ENCODE measurements around the gene TMCC3. TPM values are rescaled to one million over a fixed set of nuclear protein-coding genes. Genes with fewer than 3 reads are reported as not detected.

Gene TMCC3
- total and polyA plus RNA-seq, 4 donors: 24.0 to 46.1 (median 31.3) TPM

DNA sequence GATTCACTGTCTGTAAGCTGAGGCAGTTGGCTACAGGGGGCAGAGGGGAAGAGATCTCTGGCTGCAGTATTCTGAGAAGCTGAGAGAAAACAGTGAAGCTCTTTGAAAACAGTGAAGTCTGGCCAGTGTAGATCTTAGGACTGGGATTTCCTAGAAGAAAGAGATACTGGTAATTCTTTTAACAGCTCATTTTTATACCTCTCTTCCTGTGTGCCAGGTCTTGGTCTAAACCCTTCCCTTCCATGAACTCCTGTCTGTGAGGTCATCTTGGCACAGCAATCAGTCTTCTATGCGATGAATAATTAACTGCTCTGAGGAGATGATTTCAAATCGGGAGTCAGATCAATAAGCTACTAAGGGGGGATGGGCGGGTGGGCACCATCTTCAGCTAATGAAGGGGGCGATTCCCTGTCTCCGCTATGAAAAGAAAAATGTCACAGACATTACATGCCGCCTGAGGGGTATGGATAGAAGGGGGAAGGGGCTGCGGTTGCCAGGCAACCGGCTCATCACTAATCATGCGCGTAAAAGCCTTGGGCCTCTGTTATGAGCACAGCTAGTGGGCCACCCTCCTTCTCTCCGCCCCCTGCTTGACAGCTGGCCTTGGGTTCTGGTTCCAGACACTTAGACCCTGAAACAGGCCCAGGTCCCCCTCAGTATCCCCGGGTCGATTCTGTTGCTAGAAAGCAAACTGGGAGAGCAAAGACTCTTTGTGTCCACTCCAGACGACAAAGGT is 115.4 kb downstream of the TMCC3 start:
- no peak overlapping the region for H3K27ac ChIP-seq (ENCODE audit: low read depth, low read length)
- DNase-seq (ENCODE audit: low read depth in 4 of 6, low spot score in 6 of 6): peak in 3 of 6 donors; percentile 36 to 93 (median 81)
- H3K36me3 ChIP-seq (ENCODE audit: control insufficient read depth, insufficient read depth, low read length): no peaks in the 10 kb centered on the region
- WGBS (ENCODE audit: insufficient coverage): 23% methylated on average over 14 of the region's 14 CpGs
- peaks cover 25% of the 10 kb centered on the region for H3K4me1 ChIP-seq (ENCODE audit: control insufficient read depth, insufficient read depth, low read length)
- no peaks in the 10 kb centered on the region for H3K9me3 ChIP-seq (ENCODE audit: control insufficient read depth, insufficient read depth, low read length)
- H3K4me3 ChIP-seq (ENCODE audit: low read depth, low read length): no peak overlapping the region
- no peaks in the 10 kb centered on the region for H3K27me3 ChIP-seq (ENCODE audit: control insufficient read depth, insufficient read depth, low read length)

DNA sequence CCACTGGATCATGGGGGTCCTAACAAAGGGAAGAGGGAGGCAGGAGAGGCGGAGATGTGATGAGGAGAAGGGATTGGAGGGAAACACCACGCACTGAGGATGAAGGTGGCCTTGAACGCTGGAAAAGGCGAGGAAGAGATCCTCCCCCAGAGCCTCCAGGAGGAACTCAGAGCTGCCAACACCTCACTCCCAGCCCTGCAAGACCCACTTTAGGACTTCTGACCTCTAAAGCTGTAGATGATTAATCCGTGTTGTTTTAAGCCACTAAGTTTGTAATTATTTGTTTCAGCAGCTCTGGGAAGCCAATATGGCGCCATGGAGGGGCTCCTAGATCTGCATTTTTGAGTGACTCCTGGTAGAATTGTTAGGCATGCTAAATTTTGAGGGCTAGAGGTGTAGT is 116.1 kb downstream of the TMCC3 start:
- DNase-seq (ENCODE audit: low read depth in 4 of 6, low spot score in 6 of 6): no peak
- Histone ChIP-seq H3K4me1 (ENCODE audit: control insufficient read depth, insufficient read depth, low read length) (peaks cover 25% of the 10 kb centered on the region), H3K27me3 (ENCODE audit: control insufficient read depth, insufficient read depth, low read length) (no peaks in the 10 kb centered on the region), H3K27ac (ENCODE audit: low read depth, low read length) (no peak overlapping the region), H3K9me3 (ENCODE audit: control insufficient read depth, insufficient read depth, low read length) (no peaks in the 10 kb centered on the region), H3K4me3 (ENCODE audit: low read depth, low read length) (no peak overlapping the region), H3K36me3 (ENCODE audit: control insufficient read depth, insufficient read depth, low read length) (no peaks in the 10 kb centered on the region)
- WGBS (ENCODE audit: insufficient coverage): 100% methylated on average over 3 of the region's 6 CpGs

DNA sequence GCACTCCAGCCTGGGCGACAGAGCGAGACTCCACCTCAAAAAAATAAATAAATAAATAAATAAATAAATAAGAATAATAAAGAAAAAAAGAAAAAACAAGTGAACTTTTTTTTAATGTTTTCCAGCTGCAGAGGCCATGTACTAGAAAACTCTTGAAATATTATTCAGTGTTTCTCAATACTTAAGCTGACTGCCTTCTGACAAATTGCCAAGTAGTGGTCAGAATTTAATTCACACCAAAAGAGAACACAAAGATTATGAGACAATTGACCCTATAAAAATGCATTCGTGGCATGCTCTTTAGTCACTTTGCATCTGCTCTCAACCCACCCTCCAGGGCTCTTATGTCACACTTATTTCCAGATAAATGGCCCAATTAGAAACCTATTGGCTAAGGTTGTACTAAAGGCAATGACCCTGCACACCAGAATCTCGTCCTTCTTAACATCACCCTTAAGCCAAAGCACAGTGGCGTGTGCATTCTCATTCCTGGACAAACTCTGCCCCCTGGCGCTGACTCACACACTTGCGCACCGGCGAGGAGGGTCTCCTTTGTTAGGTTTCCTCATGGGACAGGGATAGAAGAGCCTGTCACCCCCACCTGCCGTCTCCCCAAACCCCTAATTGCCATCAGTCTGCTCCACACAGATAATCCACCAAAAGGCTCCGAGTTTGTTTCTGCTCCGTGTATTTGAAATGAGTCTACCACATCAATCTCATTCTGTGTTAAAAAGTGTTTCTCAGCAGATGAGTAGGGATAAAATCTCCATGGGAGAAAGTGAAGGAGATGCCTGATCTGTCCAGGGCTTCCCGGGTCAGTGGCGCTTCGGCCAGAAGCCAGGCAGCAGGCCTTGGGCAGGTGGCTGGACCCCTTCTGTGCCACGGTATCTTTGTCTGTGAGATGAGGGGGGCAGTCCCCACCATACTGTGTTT is 117.6 kb downstream of the TMCC3 start:
- Histone ChIP-seq H3K9me3 (ENCODE audit: control insufficient read depth, insufficient read depth, low read length) (no peaks in the 10 kb centered on the region), H3K27ac (ENCODE audit: low read depth, low read length) (no peak overlapping the region), H3K4me3 (ENCODE audit: low read depth, low read length) (no peak overlapping the region), H3K36me3 (ENCODE audit: control insufficient read depth, insufficient read depth, low read length) (no peaks in the 10 kb centered on the region), H3K4me1 (ENCODE audit: control insufficient read depth, insufficient read depth, low read length) (peaks cover 25% of the 10 kb centered on the region), H3K27me3 (ENCODE audit: control insufficient read depth, insufficient read depth, low read length) (no peaks in the 10 kb centered on the region)
- 14% methylated on average over 10 of the region's 16 CpGs for WGBS (ENCODE audit: insufficient coverage)
- DNase-seq (ENCODE audit: low read depth in 4 of 6, low spot score in 6 of 6): peak in 5 of 6 donors; percentile 48 to 94 (median 68)

DNA sequence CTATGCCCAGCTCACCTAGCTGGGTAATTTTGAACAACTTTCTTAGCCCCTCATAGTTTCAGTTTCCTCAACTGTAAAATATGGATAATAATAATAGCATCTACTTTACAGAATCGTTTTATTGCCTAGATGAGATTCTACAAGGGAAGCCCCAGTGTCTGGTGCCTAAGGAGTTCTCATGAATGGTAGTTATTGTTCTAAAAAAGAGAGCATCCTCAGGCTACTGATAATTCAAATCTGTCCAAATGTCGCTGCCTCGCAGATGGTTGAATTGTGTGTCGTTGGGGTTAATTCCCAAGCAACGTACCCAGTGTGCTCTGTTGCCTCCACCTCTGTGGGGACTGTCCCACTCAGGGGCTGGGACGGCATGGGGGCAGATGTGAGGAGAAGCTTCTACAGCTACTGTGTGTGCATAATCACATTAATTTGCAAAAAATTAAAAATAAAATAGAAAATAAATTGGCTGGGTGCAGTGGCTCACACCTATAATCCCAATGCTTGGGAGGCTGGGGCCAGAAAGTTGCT is 119.1 kb downstream of the TMCC3 start:
- DNase-seq (ENCODE audit: low read depth in 4 of 6, low spot score in 6 of 6): no peak
- no peak overlapping the region for H3K27ac ChIP-seq (ENCODE audit: low read depth, low read length)
- H3K36me3 ChIP-seq (ENCODE audit: control insufficient read depth, insufficient read depth, low read length): no peaks in the 10 kb centered on the region
- no peak overlapping the region for H3K4me3 ChIP-seq (ENCODE audit: low read depth, low read length)
- H3K9me3 ChIP-seq (ENCODE audit: control insufficient read depth, insufficient read depth, low read length): no peaks in the 10 kb centered on the region
- H3K27me3 ChIP-seq (ENCODE audit: control insufficient read depth, insufficient read depth, low read length): no peaks in the 10 kb centered on the region
- 57% methylated on average over 3 of the region's 6 CpGs for WGBS (ENCODE audit: insufficient coverage)
- peaks cover 22% of the 10 kb centered on the region for H3K4me1 ChIP-seq (ENCODE audit: control insufficient read depth, insufficient read depth, low read length)

DNA sequence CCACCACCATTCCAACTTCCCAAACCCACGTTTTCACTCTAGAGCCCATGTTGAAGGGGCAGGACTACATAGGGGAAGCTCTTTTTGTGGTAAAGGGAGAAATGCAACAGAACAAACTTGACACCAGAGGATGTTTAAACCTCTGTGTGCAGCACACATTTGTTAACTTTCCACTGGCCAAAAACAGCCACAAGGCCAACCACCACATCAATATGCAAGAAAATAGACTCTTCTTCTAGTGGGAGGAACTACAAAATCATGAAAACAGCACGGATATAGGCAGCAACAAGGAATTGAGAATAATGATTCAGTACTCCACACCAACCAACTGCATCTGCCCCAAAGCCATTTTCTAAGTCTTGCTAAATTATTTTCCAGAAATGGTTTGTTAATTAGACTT is 124.4 kb downstream of the TMCC3 start:
- no peak for DNase-seq (ENCODE audit: low read depth in 4 of 6, low spot score in 6 of 6)
- no peaks in the 10 kb centered on the region for H3K4me1 ChIP-seq (ENCODE audit: control insufficient read depth, insufficient read depth, low read length)
- no peak overlapping the region for H3K4me3 ChIP-seq (ENCODE audit: low read depth, low read length)
- no CpG with 5 or more reads among the region's 2 CpGs for WGBS (ENCODE audit: insufficient coverage)
- no peaks in the 10 kb centered on the region for H3K27me3 ChIP-seq (ENCODE audit: control insufficient read depth, insufficient read depth, low read length)
- H3K36me3 ChIP-seq (ENCODE audit: control insufficient read depth, insufficient read depth, low read length): no peaks in the 10 kb centered on the region
- H3K27ac ChIP-seq (ENCODE audit: low read depth, low read length): no peak overlapping the region
- H3K9me3 ChIP-seq (ENCODE audit: control insufficient read depth, insufficient read depth, low read length): no peaks in the 10 kb centered on the region

Small RNA genes lying within 50 kb of the gene (small RNA-seq; reads per million reads assigned to genes)
- not detected for gene LSM3P2 (ENCODE audit: low replicate concordance)
- gene MIR5700 (ENCODE audit: low replicate concordance): not detected

Other genes starting within 250 kb of the TMCC3 start
- 10 to 100 TPM; 19.5 to 25.8 TPM for gene CEP83, start 190.7 kb downstream of the TMCC3 start, total RNA-seq
- gene CEP83, start 190.7 kb downstream of the TMCC3 start, polyA plus RNA-seq (ENCODE audit: insufficient read length in 2 of 2): 10 to 100 TPM; 21.3 to 22.6 TPM